ENCODE measurements around the gene TANGO6.

TANGO6 gene

DNA sequence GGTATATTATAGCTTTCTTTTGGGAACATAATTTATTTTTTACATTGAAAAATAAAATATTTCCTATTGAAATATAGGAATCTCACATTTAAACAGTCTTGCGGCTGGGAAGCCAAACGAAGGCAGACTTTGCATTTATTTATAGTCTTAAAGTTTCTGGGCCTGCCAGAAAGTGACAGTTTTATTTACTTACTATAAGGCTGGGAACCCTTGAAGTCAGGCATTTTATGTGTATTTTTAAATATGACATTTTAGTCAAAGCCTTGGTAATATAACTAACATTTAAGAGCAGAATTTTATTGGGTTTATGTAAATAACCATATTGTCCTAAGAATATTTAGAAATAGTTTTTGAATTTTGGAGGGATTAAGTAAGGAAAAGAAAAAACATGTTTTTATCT, 97.5 kb downstream of the TANGO6 start:
- Histone ChIP-seq H3K36me3 (ENCODE audit: control insufficient read depth, insufficient read depth, low read length, severe bottlenecking) (peaks cover 4% of the 10 kb centered on the region), H3K9me3 (ENCODE audit: control insufficient read depth, low read length) (no peaks in the 10 kb centered on the region), H3K27me3 (replicated peaks; ENCODE audit: control insufficient read depth, insufficient read depth, low read length) (no peaks in the 10 kb centered on the region), H3K4me1 (ENCODE audit: control insufficient read depth, insufficient read depth, low read length) (peaks cover 7% of the 10 kb centered on the region), H3K9ac (ENCODE audit: low read length) (no peak overlapping the region), H3K4me3 (ENCODE audit: low read length) (no peak overlapping the region)
- no peak for DNase-seq (ENCODE audit: low read depth)

GRCh38 chr16:68943961-68944360, 100.6 kb downstream of the TANGO6 start:
- DNase-seq (ENCODE audit: low read depth), result no peak
- H3K9me3 ChIP-seq (ENCODE audit: control insufficient read depth, low read length), result no peaks in the 10 kb centered on the region
- no peak overlapping the region for H3K4me3 ChIP-seq (ENCODE audit: low read length)
- no peaks in the 10 kb centered on the region for H3K27me3 ChIP-seq (replicated peaks; ENCODE audit: control insufficient read depth, insufficient read depth, low read length)
- no peak overlapping the region for H3K9ac ChIP-seq (ENCODE audit: low read length)
- peaks cover 6% of the 10 kb centered on the region for H3K4me1 ChIP-seq (ENCODE audit: control insufficient read depth, insufficient read depth, low read length)
- peaks cover 4% of the 10 kb centered on the region for H3K36me3 ChIP-seq (ENCODE audit: control insufficient read depth, insufficient read depth, low read length, severe bottlenecking)

DNA sequence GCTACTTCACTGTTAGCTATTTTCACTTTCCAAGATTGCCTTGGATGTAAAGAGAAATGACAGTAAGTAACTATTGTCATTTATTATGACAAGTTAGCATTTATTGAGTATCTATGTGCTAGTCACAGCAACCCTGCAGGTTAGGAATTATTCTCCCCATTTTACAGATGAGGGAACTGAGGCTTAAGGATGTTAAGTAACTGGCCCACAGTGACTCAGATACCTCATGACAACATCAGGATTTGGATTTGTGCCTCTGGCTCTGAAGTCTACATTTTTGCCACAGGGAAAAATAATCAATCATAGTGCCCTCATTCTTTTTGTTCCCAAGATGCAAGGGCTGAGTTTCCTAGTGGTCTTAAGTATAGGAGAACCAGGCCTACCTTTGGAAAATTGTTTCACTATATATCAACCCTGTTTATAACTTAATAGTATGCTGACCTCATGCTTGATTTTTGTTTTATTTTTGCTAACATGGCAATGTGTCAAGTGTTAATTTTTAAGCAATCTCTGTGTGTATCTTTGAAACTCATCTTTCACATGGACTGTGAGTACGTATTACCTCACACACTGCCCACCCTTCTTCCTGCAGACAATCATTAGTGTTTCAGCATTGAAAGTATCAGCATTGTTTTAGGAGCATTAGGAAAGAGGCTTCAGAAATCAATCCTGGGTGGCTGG, 105.0 kb downstream of the TANGO6 start:
- DNase-seq (ENCODE audit: low read depth), result no peak
- Histone ChIP-seq H3K27me3 (replicated peaks; ENCODE audit: control insufficient read depth, insufficient read depth, low read length) (no peaks in the 10 kb centered on the region), H3K36me3 (ENCODE audit: control insufficient read depth, insufficient read depth, low read length, severe bottlenecking) (peaks cover 4% of the 10 kb centered on the region), H3K9ac (ENCODE audit: low read length) (no peak overlapping the region), H3K4me3 (ENCODE audit: low read length) (no peak overlapping the region), H3K9me3 (ENCODE audit: control insufficient read depth, low read length) (no peaks in the 10 kb centered on the region), H3K4me1 (ENCODE audit: control insufficient read depth, insufficient read depth, low read length) (peaks cover 9% of the 10 kb centered on the region)

DNA sequence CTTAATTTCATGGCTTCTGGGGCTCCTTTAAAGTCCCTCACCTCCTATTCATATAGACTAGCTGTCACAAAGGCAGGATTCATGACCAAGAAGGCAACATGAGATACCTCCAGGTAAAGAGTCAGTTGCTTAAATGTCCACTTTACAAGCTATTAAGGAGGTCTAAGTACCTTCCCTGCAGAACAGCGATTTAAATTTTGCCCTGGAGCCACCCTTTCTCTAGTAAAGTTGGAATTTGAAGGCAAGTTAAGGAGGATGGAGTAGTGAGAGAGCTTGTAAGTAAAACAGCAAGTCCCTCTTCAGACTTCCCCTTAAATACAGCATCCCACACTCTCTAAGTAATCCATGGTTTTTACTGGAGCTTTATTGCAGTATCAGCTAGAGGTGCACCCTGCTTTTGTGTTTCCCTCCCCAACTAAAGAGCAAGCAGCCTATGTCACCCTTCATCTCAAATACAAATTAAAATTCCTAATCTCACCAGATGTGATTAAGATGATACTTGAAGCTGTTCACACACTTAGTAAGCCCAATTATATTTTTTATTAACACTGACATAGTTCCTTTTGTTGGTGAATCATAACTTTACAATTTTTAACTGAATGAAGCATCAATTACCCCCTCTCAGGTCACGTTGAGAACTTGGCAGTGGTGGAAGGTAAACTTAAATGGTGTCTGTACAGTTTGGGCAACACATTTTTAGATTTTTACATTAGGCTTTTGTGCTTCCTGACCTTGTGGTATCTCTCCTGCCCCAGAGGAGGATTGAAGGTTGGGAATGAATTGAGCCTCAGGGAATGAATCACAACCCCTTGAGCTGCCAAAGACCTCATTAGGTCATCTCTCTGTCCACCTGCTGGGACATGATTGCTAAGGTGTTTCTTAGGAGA, 108.9 kb downstream of the TANGO6 start:
- no peak overlapping the region for H3K9ac ChIP-seq (ENCODE audit: low read length)
- H3K4me1 ChIP-seq (ENCODE audit: control insufficient read depth, insufficient read depth, low read length), result peaks cover 17% of the 10 kb centered on the region
- H3K4me3 ChIP-seq (ENCODE audit: low read length), result no peak overlapping the region
- no peaks in the 10 kb centered on the region for H3K27me3 ChIP-seq (replicated peaks; ENCODE audit: control insufficient read depth, insufficient read depth, low read length)
- no peak for DNase-seq (ENCODE audit: low read depth)
- H3K36me3 ChIP-seq (ENCODE audit: control insufficient read depth, insufficient read depth, low read length, severe bottlenecking), result no peaks in the 10 kb centered on the region
- H3K9me3 ChIP-seq (ENCODE audit: control insufficient read depth, low read length), result no peaks in the 10 kb centered on the region

DNA sequence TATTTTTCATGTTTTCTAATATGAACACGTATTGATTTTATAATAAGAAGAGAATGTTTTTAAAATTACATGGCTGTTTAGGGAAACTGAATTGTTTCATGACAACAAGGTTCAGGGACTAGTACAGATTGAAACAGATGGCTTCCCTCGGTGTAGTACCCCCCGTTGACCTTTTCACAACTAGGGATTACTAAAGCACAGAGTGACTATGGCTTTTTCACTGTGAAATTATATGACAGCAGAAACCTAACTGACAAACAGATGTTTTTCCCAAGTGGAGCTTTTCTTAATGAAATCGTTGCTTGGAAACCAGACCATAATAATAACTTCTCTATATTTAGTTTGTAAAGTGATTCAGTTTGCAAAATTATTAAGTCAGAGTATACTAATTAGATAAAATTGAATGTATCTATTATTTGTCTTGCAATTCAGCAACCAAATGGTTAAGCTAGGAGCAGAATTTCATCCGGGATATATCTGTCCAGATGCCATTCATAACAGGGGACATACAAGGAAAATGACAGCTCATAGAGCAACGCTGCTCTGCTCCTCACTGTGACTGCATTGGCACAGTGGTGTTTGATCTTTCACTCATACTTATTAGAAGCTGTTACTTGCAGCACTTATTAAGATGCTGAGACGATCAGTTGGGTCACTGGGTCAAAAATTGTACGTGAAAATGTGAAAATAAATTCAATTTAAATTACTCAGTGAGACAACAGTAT, 111.7 kb downstream of the TANGO6 start:
- no peak overlapping the region for H3K4me3 ChIP-seq (ENCODE audit: low read length)
- no peak for DNase-seq (ENCODE audit: low read depth)
- H3K9ac ChIP-seq (ENCODE audit: low read length), result no peak overlapping the region
- no peaks in the 10 kb centered on the region for H3K36me3 ChIP-seq (ENCODE audit: control insufficient read depth, insufficient read depth, low read length, severe bottlenecking)
- peaks cover 11% of the 10 kb centered on the region for H3K4me1 ChIP-seq (ENCODE audit: control insufficient read depth, insufficient read depth, low read length)
- no peaks in the 10 kb centered on the region for H3K27me3 ChIP-seq (replicated peaks; ENCODE audit: control insufficient read depth, insufficient read depth, low read length)
- H3K9me3 ChIP-seq (ENCODE audit: control insufficient read depth, low read length), result no peaks in the 10 kb centered on the region

DNA sequence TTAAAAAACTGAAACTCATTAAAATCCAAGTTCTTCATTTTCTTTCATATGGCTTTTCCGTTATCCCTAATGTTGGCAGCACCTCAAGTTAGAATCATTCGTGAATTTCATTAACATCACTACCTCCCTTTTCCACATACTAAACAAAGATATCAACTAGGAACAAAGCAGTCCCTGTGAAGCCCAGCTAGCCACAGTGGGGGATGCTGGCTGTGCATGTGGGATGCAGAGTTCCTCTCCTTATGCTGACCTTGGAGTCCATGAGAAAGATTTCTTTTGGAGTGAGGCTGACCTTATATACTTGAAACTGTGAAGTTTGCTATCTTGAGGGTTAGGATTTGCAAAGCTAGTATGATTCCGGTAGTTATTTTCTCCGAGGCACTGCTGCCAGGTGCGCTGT, 117.6 kb downstream of the TANGO6 start:
- Histone ChIP-seq H3K9me3 (ENCODE audit: control insufficient read depth, low read length) (no peaks in the 10 kb centered on the region), H3K27me3 (replicated peaks; ENCODE audit: control insufficient read depth, insufficient read depth, low read length) (no peaks in the 10 kb centered on the region), H3K4me1 (ENCODE audit: control insufficient read depth, insufficient read depth, low read length) (no peaks in the 10 kb centered on the region), H3K36me3 (ENCODE audit: control insufficient read depth, insufficient read depth, low read length, severe bottlenecking) (peaks cover 3% of the 10 kb centered on the region), H3K4me3 (ENCODE audit: low read length) (no peak overlapping the region), H3K9ac (ENCODE audit: low read length) (no peak overlapping the region)
- DNase-seq (ENCODE audit: low read depth), result no peak

DNA sequence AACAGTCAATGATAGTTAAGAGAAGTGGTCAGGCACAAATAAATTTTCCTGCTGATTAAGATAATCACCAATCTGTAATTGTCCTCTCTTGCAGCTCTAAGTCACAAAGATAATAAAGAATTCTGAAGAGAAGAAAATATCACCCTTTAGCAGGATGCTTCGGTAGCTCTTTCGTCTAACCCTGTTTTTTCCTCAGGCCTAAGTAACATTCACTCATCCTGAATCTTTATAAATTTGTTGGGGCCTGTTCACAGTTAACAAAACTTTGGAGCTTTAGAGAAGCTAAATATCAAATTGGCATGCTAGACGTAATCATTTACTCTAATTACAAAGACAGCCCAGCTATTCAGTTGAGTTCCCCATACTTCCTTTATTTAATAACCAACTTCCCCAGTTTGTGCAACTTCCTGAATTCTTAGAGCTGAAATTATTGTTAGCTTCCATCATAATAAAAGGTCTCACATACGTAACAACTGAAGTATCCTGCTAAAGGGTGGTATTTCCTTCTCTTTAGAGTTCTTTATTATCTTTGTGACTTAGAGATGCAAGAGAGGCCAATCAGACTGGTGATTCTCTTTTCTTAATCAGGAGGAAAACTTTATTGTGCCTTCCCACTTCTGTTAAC, 118.6 kb downstream of the TANGO6 start:
- Histone ChIP-seq H3K4me3 (ENCODE audit: low read length) (no peak overlapping the region), H3K9ac (ENCODE audit: low read length) (no peak overlapping the region), H3K4me1 (ENCODE audit: control insufficient read depth, insufficient read depth, low read length) (no peaks in the 10 kb centered on the region), H3K9me3 (ENCODE audit: control insufficient read depth, low read length) (no peaks in the 10 kb centered on the region), H3K27me3 (replicated peaks; ENCODE audit: control insufficient read depth, insufficient read depth, low read length) (no peaks in the 10 kb centered on the region), H3K36me3 (ENCODE audit: control insufficient read depth, insufficient read depth, low read length, severe bottlenecking) (peaks cover 3% of the 10 kb centered on the region)
- DNase-seq (ENCODE audit: low read depth), result no peak

DNA sequence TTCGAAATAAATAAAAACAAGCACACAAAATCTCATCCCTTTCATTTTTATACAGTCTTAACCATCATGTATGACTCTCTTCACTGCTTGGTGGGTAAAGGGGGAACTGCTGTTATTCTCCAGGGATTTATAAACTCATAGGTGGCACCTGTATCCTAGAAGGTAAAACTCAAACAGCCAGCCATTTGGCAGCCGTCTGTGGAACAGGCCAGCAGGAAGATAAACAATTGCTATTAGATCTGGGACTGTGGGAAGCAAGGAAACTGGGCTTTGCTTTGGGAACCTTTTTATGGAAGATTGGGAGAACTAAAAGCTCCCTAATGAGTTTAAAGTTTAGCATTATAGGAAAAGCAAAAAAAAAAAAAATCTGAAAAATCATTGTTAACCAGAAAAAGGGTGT, 126.0 kb downstream of the TANGO6 start:
- H3K9ac ChIP-seq (ENCODE audit: low read length), result no peak overlapping the region
- no peak overlapping the region for H3K4me3 ChIP-seq (ENCODE audit: low read length)
- H3K9me3 ChIP-seq (ENCODE audit: control insufficient read depth, low read length), result no peaks in the 10 kb centered on the region
- no peaks in the 10 kb centered on the region for H3K27me3 ChIP-seq (replicated peaks; ENCODE audit: control insufficient read depth, insufficient read depth, low read length)
- H3K36me3 ChIP-seq (ENCODE audit: control insufficient read depth, insufficient read depth, low read length, severe bottlenecking), result peaks cover 6% of the 10 kb centered on the region
- no peak for DNase-seq (ENCODE audit: low read depth)
- no peaks in the 10 kb centered on the region for H3K4me1 ChIP-seq (ENCODE audit: control insufficient read depth, insufficient read depth, low read length)

GRCh38 chr16:68972013-68972412, 128.7 kb downstream of the TANGO6 start:
- no peaks in the 10 kb centered on the region for H3K4me1 ChIP-seq (ENCODE audit: control insufficient read depth, insufficient read depth, low read length)
- DNase-seq (ENCODE audit: low read depth), result no peak
- no peaks in the 10 kb centered on the region for H3K9me3 ChIP-seq (ENCODE audit: control insufficient read depth, low read length)
- no peak overlapping the region for H3K9ac ChIP-seq (ENCODE audit: low read length)
- peaks cover 22% of the 10 kb centered on the region for H3K36me3 ChIP-seq (ENCODE audit: control insufficient read depth, insufficient read depth, low read length, severe bottlenecking)
- no peak overlapping the region for H3K4me3 ChIP-seq (ENCODE audit: low read length)
- no peaks in the 10 kb centered on the region for H3K27me3 ChIP-seq (replicated peaks; ENCODE audit: control insufficient read depth, insufficient read depth, low read length)

DNA sequence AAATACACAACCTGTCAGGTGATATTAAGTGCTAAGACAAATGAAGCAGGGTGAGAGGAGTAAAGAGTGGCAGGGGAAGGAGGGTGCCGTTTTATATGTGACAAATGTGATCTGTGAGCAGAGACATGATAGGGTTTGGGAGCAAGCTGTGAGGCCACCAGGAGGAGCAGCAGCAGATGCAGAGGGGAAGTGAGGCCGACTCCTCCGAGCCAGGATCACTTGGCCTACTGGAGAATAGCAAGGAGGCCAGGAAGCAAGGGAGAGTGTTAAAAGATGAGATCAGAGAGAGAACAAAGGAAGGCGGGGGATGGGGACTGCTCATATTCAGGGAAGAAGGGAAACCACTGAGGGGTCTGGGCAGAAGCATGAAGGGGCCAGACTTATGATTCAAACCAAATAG, 129.4 kb downstream of the TANGO6 start:
- Histone ChIP-seq H3K9me3 (ENCODE audit: control insufficient read depth, low read length) (no peaks in the 10 kb centered on the region), H3K27me3 (replicated peaks; ENCODE audit: control insufficient read depth, insufficient read depth, low read length) (no peaks in the 10 kb centered on the region), H3K4me1 (ENCODE audit: control insufficient read depth, insufficient read depth, low read length) (no peaks in the 10 kb centered on the region), H3K36me3 (ENCODE audit: control insufficient read depth, insufficient read depth, low read length, severe bottlenecking) (peaks cover 23% of the 10 kb centered on the region), H3K9ac (ENCODE audit: low read length) (no peak overlapping the region), H3K4me3 (ENCODE audit: low read length) (no peak overlapping the region)
- no peak for DNase-seq (ENCODE audit: low read depth)

DNA sequence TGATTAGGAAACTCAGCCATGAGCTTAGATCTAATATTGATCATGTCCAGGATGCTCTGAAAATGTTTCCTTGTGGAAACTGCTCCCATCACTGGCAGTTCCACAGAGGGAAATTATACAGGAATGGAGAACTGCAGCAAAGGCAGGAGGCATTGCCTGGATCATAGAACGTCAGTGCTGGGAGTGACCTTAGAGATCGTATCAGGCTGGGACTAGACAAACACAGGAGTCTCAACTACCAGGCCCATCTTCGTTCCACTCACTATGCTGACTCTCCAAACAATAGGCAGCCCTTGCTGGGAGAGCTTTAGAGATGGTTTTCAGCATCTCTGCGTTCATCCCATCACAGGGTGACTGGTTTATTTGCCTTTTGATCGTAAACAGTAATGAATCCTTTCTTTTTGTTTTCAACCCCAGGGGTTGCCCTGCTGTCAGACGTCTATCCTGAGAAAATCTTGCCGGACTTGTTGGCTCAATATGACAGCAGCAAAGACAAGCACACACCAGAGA, 130.3 kb downstream of the TANGO6 start:
- H3K4me3 ChIP-seq (ENCODE audit: low read length), result no peak overlapping the region
- H3K9me3 ChIP-seq (ENCODE audit: control insufficient read depth, low read length), result no peaks in the 10 kb centered on the region
- H3K36me3 ChIP-seq (ENCODE audit: control insufficient read depth, insufficient read depth, low read length, severe bottlenecking), result peaks cover 32% of the 10 kb centered on the region
- DNase-seq (ENCODE audit: low read depth), result no peak
- H3K4me1 ChIP-seq (ENCODE audit: control insufficient read depth, insufficient read depth, low read length), result no peaks in the 10 kb centered on the region
- no peaks in the 10 kb centered on the region for H3K27me3 ChIP-seq (replicated peaks; ENCODE audit: control insufficient read depth, insufficient read depth, low read length)
- H3K9ac ChIP-seq (ENCODE audit: low read length), result no peak overlapping the region
